Progenitor cell of endocrine pancreas (in vitro differentiated cells): ENCODE measurements around the gene PEX11B. TPM values are rescaled to one million over a fixed set of nuclear protein-coding genes. Genes with fewer than 3 reads are reported as not detected.

Experiments used
- DNase-seq: peaks from one replicate; pipeline ENCODE4 v3.0.0; 2021; ENCODE audit warnings: low spot score; ENCODE audit not compliant: unreplicated experiment
- H3K27ac Mint-ChIP-seq: 2 replicates; pipeline ENCODE4 v1.8.0; 2021; ENCODE audit warnings: mild to moderate bottlenecking, moderate library complexity, mixed read lengths
- H3K27me3 Mint-ChIP-seq: 2 replicates; pipeline ENCODE4 v1.8.0; 2021; ENCODE audit warnings: mixed read lengths
- H3K36me3 Mint-ChIP-seq: 2 replicates; pipeline ENCODE4 v1.8.0; 2022; ENCODE audit warnings: mixed read lengths; ENCODE audit not compliant: insufficient read depth
- H3K4me1 Mint-ChIP-seq: 2 replicates; pipeline ENCODE4 v1.8.0; 2021; ENCODE audit warnings: low read depth, mixed read lengths
- H3K4me3 Mint-ChIP-seq: 2 replicates; pipeline ENCODE4 v1.8.0; 2021; ENCODE audit warnings: low read depth, mild to moderate bottlenecking, moderate library complexity, mixed read lengths
- H3K9me3 Mint-ChIP-seq: 2 replicates; pipeline ENCODE4 v1.8.0; 2021; ENCODE audit warnings: low read depth, mixed read lengths
- total RNA-seq: library from RNA; stranded (reverse); gene quantifications from 2 replicates; pipeline ENCODE4 v1.2.1, GENCODE V29; 2021
- TF ChIP-seq, protein P1 (sequence below): fragments of 200-600 bp; sonication (generic); IDR thresholded peaks from one replicate; pipeline ENCODE4 v1.5.0; 2021; ENCODE audit warnings: antibody characterized with exemption, mild to moderate bottlenecking; ENCODE audit not compliant: unreplicated experiment

Gene PEX11B
- total RNA-seq, 1 donor from 2014 or later = 23.9 TPM

GRCh38 chr1:145960468-145961108 is 42.1 kb upstream of the PEX11B start:
- peaks cover 76% of the 10 kb centered on the region for H3K27me3 Mint-ChIP-seq
- no peaks in the 10 kb centered on the region for H3K36me3 Mint-ChIP-seq
- H3K9me3 Mint-ChIP-seq = no peaks in the 10 kb centered on the region
- TF ChIP-seq, protein P1, sequence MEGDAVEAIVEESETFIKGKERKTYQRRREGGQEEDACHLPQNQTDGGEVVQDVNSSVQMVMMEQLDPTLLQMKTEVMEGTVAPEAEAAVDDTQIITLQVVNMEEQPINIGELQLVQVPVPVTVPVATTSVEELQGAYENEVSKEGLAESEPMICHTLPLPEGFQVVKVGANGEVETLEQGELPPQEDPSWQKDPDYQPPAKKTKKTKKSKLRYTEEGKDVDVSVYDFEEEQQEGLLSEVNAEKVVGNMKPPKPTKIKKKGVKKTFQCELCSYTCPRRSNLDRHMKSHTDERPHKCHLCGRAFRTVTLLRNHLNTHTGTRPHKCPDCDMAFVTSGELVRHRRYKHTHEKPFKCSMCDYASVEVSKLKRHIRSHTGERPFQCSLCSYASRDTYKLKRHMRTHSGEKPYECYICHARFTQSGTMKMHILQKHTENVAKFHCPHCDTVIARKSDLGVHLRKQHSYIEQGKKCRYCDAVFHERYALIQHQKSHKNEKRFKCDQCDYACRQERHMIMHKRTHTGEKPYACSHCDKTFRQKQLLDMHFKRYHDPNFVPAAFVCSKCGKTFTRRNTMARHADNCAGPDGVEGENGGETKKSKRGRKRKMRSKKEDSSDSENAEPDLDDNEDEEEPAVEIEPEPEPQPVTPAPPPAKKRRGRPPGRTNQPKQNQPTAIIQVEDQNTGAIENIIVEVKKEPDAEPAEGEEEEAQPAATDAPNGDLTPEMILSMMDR = peak; percentile 18
- DNase-seq = peak; percentile 57
- peaks cover 31% of the 10 kb centered on the region for H3K4me1 Mint-ChIP-seq
- no peak overlapping the region for H3K27ac Mint-ChIP-seq
- peak overlapping the region; percentile 83 for H3K4me3 Mint-ChIP-seq

GRCh38 chr1:145959957-145960467 is 41.5 kb upstream of the PEX11B start:
- Mint-ChIP-seq H3K4me1 (peaks cover 37% of the 10 kb centered on the region), H3K27me3 (peaks cover 82% of the 10 kb centered on the region), H3K36me3 (no peaks in the 10 kb centered on the region), H3K27ac (no peak overlapping the region), H3K9me3 (no peaks in the 10 kb centered on the region), H3K4me3 (peak overlapping the region; percentile 47)
- TF ChIP-seq, protein P1 = no peak
- DNase-seq = no peak

DNA sequence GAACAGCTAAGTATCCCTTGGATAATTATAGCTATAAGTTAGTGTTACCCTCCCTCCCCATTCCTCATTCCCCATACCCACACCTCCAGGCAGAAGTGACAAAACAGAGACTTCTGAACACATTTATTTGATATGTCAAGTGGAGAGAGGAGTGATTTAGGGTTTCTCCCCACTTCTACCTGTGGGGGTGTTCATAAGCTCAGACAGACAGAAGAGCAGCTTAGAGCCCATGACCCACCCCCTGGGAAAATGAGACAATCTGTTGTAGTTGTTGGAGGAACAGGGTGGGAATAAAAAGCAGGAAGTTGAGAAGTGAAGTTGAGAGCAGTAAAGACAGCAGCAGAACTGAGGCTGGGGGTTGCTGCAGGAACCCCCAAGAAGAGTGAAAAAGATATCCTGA is 40.8 kb upstream of the PEX11B start:
- H3K4me1 Mint-ChIP-seq = peaks cover 42% of the 10 kb centered on the region

DNA sequence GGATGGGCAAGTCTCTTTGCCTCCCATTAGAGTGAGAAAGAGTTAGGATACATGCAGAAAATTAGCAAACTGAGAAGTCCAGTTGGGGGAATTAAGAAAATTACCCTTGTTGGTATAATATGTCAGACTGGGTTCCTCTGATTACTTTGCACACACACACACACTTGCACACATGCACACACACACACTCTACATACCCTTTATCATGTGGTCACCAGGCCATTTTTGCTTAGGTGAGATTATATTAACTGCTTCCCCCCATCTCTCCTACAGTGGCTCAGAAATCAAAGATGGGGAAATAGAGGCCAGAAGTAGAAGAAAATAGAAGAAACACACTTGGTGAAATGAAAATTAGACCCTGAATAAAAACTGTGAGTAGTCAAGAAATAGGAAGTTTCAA is 40.2 kb upstream of the PEX11B start:
- TF ChIP-seq, protein P1 = no peak
- Mint-ChIP-seq H3K27ac (no peak overlapping the region), H3K36me3 (no peaks in the 10 kb centered on the region), H3K9me3 (no peaks in the 10 kb centered on the region), H3K4me3 (no peak overlapping the region), H3K27me3 (peaks cover 81% of the 10 kb centered on the region), H3K4me1 (peaks cover 41% of the 10 kb centered on the region)
- DNase-seq = no peak

More for the DNA sequence above, 40.8 kb upstream of the PEX11B start:
- peak overlapping the region; percentile 47 for H3K4me3 Mint-ChIP-seq
- H3K27ac Mint-ChIP-seq = no peak overlapping the region
- H3K36me3 Mint-ChIP-seq = no peaks in the 10 kb centered on the region
- DNase-seq = no peak
- no peaks in the 10 kb centered on the region for H3K9me3 Mint-ChIP-seq
- TF ChIP-seq, protein P1 = no peak
- peaks cover 83% of the 10 kb centered on the region for H3K27me3 Mint-ChIP-seq

GRCh38 chr1:145957443-145958319 is 39.2 kb upstream of the PEX11B start, which contains the start of gene LIX1L:
LIX1L (minus strand) TSS chr1:145958017; CDS start chr1:145957927, 90 bp downstream.
- peaks cover 39% of the 10 kb centered on the region for H3K4me1 Mint-ChIP-seq
- peak; percentile 65 for DNase-seq
- H3K36me3 Mint-ChIP-seq = no peaks in the 10 kb centered on the region
- TF ChIP-seq, protein P1 = no peak
- H3K27me3 Mint-ChIP-seq = peaks cover 76% of the 10 kb centered on the region
- H3K27ac Mint-ChIP-seq = peak within 1 kb of the TSS; percentile 7
- H3K9me3 Mint-ChIP-seq = no peaks in the 10 kb centered on the region
- peak within 1 kb of the TSS; percentile 75 for H3K4me3 Mint-ChIP-seq
